GM21447 (cell line): ENCODE measurements around the gene NINL.
"Not testable (repeated sequence)": the region's sequence is repeated elsewhere in the genome, so short reads cannot be mapped to it uniquely, and the experiment has no call there.

Source experiments
- ATAC-seq: cut with Tn5 transposase; IDR thresholded peaks from one replicate; pipeline ENCODE4 v1.9.1; 2021; ENCODE audit not compliant: unreplicated experiment

The NINL gene

DNA sequence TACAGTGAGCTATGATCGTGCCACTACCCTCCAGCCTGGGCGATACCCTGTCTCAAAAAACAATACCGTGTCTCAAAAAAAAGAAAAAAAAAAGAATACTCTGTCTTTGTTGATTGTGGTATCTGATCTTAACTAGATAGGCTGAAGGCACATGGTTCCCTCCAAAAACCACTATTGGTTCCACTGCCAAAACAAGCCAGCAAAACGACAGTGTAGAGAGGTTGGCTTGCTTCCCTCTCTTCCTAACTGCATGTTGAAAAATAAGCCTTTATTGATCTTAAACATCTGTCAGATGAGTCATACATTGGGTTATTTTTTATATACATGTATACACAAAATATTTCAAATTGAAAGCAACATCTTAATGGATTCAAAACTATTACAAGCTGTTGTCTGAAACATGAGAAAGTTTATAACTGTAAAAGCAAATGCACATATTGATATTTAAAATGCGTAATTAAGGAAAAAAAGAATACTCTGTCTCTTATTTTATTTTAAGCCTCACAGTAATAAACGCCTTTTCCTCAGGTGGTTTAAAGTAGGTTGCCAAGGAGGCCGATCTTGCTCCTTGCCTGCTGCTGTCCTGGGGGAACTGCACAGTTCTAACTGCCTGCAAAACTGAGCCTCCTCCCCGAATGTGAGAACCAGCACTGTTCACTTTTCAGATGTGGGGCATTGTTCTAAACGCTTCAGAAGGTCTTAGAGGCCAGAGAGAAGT is 7.0 kb upstream of the NINL start:
- ATAC-seq = no peak

DNA sequence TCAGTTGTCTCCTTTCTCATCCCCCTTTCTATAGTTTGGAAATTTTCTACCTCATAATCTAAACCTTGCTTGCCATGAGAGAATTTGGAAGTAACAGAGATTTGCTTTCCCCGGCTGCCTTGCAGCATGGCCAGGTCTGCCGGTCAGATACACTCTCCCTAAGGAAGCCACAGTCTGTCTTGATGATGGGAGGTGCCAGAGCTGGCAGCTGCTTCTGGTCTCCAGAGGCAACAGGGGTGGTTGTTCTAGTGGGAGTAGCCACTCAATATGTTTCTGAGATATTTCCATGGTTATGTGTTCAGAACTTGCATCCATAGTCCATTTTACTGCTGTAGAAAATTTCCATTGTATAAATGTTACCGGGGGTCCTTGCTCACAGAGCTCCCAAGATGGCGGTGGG is 5.4 kb upstream of the NINL start:
- ATAC-seq = not testable (repeated sequence)

DNA sequence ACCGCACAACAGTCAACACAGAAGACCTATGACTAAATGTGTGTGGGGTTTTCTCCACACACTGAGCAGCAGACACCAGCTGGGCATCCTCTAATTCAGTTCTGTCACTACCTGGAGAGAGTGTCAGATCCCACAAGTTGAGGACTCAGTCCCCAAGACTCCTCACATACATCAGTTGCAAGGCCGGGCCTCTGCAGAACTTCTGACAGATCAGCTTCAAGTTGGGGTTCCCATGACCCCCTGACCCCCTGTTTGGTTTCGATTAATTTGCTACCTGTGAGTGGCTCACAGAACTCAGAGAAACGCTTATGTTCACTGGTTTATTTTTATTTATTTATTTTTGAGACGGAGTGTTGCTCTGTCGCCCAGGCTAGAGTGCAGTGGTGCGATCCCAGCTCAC is 3.2 kb upstream of the NINL start:
- no peak for ATAC-seq

DNA sequence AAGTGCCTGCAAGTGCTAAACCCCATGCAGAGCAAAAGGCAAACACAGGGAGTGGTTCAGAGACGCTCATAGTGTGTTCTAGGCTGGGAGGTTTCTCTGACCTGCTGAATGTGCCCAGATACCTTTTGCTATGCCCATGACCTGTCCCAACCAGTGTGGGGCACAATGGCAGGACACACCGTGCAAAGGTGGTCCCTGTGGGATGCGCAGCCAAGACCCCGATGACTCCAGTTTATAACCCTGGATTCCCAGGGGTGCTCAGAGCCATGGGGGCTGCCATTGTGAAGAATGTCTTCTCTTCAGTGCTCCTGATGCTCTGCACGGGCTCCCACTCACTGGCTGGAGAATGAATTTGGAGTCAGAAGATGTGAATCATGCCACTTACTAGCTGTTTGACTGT is 2.2 kb upstream of the NINL start:
- no peak for ATAC-seq

DNA sequence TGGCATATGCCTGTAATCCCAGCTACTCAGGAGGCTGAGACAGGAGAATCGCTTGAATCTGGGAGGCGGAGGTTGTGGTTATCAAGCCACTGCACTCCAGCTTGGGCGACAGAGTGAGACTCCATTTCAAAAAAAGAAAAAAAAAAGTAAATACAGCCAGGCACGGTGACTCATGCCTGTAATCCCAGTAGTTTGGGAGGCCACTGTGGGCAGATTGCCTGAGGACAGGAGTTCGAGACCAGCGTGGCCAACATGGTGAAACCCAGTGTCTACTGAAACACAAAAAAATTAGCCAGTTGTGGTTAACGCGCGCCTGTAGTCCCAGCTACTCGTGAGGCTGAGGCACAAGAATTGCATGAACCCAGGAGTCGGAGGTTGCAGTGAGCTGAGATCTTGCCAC is 1.5 kb upstream of the NINL start:
- ATAC-seq = no peak

DNA sequence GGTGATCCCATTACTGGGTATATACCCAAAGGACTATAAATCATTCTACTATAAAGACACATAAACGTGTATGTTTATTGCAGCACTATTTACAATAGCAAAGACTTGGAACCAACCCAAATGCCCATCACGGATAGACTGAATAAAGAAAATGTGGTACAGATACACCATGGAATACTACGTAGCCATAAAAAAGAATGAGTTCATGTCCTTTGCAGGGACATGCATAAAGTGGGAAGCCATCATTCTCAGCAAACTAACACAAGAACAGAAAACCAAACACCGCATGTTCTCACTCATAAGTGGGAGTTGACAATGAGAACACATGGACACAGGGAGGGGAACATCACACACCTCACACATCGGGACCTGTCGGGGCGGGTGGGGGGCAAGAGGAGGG is 1.7 kb downstream of the NINL start:
- ATAC-seq = not testable (repeated sequence)

DNA sequence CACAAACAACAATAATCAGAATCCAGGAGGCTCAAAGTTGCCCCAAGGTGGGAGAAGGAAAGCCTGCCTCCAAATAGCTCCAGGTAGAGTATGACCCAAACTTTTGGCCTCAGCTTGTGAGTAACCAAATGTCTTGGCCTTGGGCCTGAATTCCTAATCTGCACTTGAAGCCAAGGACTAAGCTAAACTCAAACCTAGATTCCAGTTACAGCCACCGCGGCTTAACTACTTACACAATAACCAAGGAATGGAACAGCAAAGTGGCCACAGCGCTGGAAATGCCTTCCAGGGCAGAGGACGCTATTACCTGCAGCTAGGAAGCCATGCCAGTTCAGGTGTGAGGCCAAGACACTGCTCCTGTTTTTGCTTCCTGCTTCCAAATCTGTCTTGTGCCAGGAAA is 4.6 kb downstream of the NINL start:
- ATAC-seq = no peak

DNA sequence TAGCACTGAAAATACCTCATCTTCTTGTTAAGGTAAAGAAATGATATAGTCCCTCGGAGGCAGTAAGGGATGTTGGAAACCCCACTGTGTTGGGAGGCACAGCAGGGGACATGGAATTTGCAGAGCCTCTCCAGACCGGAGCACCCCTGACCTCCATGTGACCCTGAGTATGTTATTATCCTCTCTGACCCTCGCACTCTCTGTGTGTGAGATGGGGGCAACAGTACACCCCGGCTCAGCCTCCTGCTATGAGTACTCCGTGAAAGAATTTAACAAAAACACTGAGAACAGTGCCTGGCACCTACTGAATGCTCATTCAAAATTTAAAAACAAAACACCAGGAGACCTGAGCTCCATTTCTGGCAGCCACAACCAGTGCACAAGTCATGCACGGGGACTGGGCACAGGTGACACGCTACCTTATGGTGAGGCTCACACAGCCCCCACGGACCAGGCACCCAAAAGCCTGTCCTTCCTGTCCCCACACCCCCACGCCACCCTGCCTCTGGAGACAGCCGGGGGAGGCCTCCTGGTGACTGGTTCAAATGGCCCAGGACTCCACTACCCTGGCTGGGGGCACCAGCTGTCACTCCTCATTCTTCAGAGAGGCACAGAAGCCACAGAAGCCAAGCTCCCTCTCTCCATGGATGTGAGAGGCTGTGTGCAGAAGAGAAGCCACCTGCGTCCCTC is 6.1 kb downstream of the NINL start:
- ATAC-seq = no peak

DNA sequence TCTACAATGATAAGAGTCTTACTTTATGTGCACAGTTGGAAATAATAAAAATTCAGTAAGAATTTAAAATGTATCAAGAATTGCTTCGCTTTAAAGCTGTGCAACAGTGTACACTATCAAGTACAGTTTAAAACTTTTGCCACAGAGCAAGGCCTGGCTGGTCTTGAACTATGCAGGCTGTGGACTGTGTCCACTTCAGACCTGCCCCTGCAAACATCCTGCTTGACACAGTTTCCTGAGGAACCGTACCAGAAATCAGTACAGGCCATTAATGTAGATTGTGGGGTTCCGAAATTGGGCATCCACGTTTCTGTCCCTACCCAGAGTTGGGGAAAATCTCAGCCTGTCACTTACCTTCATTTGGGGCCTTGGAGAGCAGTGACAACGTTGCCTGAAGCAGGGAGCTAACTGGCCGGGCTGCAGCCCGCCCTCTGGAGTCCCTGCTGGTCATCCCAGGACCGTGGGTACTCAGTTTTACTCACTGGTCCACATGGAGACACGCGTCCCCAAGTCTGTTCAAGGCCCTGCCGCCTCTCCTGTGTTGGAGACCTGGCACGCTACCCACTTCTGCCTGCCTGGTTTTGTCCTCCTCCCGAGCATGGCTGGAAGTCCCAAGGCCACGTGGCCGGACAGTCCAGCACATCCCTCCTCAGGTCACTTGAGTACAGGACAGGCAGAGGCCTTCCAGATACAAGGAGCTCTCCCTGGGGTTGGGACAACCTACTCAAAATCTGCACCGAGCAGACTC is 8.4 kb downstream of the NINL start:
- ATAC-seq = no peak

DNA sequence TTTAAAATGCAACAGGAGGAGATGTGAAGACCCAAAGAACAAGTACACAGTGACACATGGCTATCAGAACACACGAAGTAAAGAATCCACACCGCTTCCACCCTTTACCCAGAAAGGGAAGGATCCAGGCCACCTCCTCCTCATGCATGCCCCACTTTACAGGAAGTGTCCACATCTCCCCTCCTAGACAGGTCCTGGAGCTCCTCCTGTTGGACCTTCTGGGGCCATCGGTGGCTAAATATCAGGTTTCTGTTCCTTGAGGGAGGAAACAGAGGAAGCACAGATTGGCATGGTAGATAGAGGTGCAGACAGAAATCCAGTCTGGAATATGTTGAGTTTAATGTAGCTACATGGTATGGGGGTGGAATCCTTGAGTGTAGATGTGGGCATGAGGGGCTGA is 10.9 kb downstream of the NINL start:
- no peak for ATAC-seq

DNA sequence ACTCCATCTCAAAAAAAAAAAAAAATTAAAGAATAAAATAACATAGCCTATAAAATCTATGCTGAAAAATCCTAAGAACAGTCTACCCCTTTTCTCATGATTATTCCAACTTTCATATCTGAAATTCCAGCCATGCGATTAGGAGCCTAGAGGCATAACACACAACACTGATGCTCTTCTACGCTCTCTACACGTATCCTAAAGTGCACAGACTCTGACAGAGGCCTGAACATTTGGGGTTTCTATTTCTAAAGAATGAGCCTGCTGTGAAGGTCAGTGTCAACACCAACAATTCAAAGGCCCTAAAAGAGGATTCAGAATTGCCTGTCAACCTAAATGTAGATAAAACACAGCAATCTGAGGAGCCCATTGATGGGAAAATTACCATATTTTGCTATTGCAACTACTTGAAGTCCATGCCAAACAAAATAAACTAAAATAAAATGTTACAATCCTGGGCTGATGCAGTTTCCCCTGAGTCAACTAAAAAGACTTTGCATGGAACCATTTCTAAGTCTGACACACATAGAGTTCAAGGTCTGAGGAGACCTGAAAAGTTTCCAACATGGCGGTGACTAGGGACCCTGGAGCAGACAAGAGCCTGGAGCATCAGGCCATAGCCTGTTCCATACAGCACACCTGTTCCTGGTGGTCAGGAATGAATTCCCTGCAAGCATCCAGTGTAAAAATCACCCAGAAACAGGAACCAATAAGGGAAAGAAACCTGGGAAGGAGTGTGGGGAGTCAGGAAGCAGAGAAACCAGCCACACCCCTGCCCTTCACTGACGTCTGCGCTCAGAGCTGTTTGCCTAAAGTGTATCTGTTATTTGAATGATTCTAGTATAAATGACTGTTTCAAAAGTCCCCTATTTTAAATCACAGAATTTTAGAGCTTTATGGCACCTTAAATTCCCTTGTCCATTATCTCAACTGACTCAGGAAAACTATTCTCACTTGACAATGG is 11.8 kb downstream of the NINL start:
- ATAC-seq = no peak

DNA sequence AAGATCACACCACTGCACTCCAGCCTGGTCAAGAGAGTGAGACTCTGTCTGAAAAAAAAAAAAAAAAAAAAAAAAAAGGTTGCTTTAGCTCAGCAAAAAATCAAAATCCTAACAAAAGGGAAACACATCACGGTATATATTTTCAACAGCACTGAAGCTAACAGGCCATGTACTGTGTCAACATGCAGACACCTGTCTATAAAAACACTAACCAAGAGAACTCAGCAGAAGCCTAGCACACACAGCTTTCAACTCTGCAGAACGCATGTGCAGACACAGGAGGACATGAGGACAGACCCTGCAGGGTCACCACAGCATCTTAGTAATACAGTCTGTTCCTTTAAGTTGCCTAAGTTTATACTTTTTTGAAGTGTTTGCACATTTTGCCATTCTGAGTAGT is 13.5 kb downstream of the NINL start:
- no peak for ATAC-seq

DNA sequence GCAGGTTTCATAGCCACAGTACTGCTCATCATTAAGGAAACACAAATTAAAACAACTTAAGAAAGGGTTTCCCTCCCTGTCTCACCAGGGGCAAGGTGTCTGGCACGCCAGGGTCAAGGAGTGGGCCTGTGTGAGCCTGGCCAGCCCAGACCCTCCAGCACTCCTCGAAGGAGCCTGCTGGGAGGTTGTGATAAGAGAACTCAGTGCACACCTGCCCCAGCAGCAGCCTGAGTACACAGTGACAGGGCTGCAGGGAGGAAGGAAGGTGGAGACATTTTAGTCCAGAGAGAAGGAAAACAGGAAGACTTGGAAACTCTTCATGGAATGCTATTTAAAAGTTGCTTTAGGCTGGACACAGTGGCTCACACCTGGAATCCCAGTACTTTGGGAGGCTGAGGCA is 14.1 kb downstream of the NINL start:
- ATAC-seq = no peak

DNA sequence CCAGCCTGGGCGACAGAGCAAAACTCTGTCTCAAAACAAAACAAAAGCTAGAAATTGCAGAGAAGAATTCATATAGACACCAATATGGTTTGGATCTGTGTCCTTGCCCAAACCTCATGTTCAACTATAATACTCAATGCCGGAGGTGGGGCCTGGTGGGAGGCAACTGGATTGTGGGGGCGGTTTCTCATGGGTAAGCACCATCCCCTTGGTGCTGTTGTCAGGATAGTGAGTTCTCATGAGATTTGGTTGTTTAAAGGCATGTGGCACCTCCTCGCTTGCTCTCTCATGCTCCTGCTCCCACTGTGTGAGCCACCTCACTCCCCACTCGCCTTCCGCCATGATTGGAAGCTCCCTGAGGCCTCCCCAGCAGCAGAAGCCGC is 15.2 kb downstream of the NINL start:
- ATAC-seq = no peak

DNA sequence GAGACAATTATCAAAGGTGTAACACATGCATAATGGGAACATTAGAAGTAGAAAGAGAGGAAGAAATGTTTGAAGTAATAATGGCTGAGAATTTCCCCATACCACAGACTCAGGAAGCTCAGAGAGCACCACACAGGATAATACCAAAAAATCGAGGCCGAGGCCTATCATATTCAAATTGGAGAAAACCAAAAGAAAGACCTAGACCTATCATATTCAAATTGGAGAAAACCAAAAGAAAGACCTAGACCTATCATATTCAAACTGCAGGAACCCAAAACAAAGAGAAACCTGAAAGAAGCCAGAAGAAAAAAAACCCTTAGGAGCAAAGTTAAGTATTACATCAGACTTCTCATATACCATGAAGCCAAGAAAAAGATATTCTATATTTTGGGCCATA is 18.0 kb downstream of the NINL start:
- ATAC-seq = no peak

DNA sequence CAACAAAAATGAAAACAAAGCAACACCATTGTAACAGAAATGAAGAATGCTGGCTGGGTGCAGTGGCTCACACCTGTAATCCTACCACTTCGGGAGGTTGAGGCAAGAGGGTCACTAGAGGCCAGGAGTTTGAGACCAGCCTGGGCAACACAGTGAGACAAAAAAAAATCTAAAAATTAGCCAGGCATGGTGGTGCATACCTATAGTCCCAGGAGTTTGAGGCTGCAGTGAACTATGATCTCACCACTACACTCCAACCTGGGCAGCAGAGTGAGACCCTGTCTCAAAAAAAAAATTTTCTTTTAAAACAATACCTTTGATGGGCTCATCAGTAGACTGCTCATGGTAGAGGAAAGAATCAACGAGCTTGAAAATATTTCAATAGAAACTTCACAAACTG is 18.5 kb downstream of the NINL start:
- ATAC-seq = no peak

DNA sequence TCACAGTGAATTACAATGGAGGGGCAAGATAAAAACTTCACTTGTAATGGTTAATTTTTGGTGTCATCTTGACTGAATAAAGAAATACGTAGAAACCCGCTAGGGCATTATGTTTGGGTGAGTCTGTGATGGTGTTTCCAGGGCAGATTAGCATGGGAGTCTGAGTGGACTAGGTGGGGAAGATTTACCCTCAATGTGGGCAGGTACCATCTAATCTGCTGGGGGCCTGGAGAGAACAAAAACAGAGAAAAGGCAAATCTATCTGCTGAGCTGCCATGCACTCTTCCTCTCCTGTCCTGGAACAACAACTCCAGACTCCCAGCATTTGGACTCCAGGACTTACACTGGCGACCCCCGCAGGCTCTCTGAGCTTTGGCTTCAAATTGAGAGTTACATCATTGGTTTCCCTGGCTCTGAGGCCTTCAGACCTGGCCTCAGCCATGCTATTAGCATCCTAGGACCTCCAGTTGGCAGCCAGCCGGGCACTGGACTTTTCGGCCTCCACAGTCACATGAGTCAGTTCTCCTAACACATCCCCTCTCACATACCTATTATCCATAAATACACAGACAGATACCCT is 19.7 kb downstream of the NINL start:
- no peak for ATAC-seq

DNA sequence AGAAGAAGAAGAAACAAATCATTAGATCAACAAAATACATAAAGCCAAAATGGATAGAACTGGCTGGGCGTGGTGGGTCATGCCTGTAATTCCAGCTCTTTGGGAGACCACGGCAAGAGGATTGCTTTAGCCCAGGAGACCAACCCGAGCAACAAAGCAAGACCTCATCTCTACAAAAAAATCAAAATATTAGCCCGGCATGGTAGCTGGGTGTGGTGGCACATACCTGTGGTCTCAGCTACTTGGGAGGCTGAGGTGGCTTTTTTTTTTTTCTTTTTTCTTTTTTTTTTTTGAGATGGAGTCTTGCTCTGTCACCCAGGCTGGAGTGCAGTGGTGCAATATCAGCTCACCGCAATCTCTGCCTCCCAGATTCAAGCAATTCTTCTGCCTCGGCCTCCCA is 21.5 kb downstream of the NINL start:
- no peak for ATAC-seq

DNA sequence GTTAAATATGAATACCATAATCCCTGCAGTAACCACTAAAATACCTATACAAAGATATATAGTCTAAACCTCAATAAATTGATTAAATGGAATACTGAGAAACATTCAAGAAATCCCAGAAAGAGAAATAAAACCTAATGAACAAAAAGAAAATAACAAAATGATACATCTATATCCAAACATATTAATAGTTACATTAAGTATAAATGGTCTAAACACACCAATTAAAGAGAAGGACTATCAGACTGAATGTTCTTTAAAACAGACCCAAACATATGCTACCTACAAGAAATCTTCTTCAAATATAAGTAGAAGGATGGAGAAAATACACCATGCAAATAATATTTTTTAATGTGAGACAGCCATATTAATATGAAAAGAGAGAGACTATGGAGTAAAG is 22.0 kb downstream of the NINL start:
- no peak for ATAC-seq

DNA sequence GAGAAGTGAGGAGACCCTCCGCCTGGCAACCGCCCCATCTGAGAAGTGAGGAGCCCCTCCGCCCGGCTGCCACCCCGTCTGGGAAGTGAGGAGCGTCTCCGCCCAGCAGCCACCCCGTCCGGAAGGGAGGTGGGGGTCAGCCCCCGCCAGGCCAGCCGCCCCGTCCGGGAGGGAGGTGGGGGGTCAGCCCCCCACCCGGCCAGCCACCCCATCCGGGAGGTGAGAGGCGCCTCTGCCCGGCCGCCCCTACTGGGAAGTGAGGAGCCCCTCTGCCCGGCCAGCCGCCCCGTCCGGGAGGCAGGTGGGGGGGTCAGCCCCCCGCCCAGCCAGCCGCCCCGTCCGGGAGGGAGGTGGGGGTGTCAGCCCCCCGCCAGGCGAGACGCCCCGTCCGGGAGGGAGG is 23.6 kb downstream of the NINL start:
- not testable (repeated sequence) for ATAC-seq

DNA sequence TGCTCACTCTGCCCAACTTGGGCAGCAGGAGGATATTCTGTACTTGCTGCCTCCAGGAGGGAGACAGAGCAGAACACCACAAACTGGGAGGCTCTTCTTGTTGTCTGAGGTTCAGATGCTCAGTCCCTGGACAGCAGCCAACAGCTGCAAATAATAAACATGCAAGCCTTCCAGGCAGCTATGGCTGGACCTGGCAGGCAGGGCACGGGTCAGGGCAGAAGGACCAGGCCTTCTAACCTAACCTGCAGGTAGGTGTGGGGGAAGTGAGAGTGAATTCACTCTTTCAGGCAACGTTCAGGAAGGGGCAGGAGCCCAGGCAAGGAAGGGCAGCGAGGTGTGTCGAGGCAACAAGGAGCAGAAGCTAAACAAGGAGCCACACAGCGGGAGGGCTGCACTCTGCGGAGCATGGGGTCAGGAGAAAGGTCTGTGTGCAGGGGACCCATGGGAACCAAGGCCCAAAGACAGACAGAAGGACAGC is 31.5 kb downstream of the NINL start:
- ATAC-seq = no peak
